Lower leg skin (tissue), 3 donors: ENCODE results near the gene FXYD1.

Source experiments
- CTCF ChIP-seq, 3 donors: fragments of 450-650 bp; IDR thresholded peaks; one replicate each; pipeline ENCODE4 v1.5.1; 2016; ENCODE audit warnings: antibody characterized with exemption in 3 of 3, mild to moderate bottlenecking in 3 of 3, moderate library complexity in 2 of 3
- POLR2A ChIP-seq, 2 donors: fragments of 450-650 bp; IDR thresholded peaks; one replicate each; pipeline ENCODE4 v1.6.1; 2016 to 2017; ENCODE audit warnings: antibody characterized with exemption in 2 of 2, mild to moderate bottlenecking in 1 of 2, moderate library complexity in 1 of 2

GRCh38 chr19:35167251-35168119 lies 28.9 kb downstream of the FXYD1 start:
- TF ChIP-seq CTCF (IDR thresholded peaks at IDR 0.05) (no peak), POLR2A (IDR thresholded peaks at IDR 0.05) (no peak)
